HUDEP-2 (cell line): ENCODE results near the gene ECHS1.
"Not testable (repeated sequence)": the region's sequence is repeated elsewhere in the genome, so short reads cannot be mapped to it uniquely, and the experiment has no call there.

Source experiments
- DNase-seq, 76 experiments: peaks; one replicate each; lab custom pipeline; 2025; ENCODE audit not compliant: unreplicated experiment in 76 of 76; lab: John Stamatoyannopoulos, UW

The ECHS1 gene

GRCh38 chr10:133400624-133401424, 27.7 kb upstream of the ECHS1 start:
- no peak for DNase-seq

GRCh38 chr10:133399123-133399601, 26.0 kb upstream of the ECHS1 start:
- DNase-seq: no peak

GRCh38 chr10:133397938-133398337, 24.8 kb upstream of the ECHS1 start:
- DNase-seq: no peak

- no peak for DNase-seq
Measured at GRCh38 chr10:133396035-133396624, 23.0 kb upstream of the ECHS1 start.

- peak in 1 of 76 experiments; percentile 20 for DNase-seq
Measured at GRCh38 chr10:133394801-133395221, 21.7 kb upstream of the ECHS1 start.

- DNase-seq: peak in 75 of 76 experiments; percentile 4 to 97 (median 90)
Measured at GRCh38 chr10:133394064-133394663, 21.0 kb upstream of the ECHS1 start, which contains the start of gene MTG1. Gene MTG1 (plus strand): TSS chr10:133394157. CDS start chr10:133394221, 64 bp downstream.

- no peak for DNase-seq
Measured at GRCh38 chr10:133393401-133394063, 20.4 kb upstream of the ECHS1 start.

GRCh38 chr10:133391761-133392518, 18.8 kb upstream of the ECHS1 start:
- no peak for DNase-seq

- no peak for DNase-seq
Measured at GRCh38 chr10:133391249-133391635, 18.1 kb upstream of the ECHS1 start.

GRCh38 chr10:133390597-133391248, 17.6 kb upstream of the ECHS1 start:
- DNase-seq: no peak

- DNase-seq: peak in 4 of 76 experiments; percentile 13 to 22 (median 16)
Measured at GRCh38 chr10:133388973-133389818, 16.0 kb upstream of the ECHS1 start.

- peak in 12 of 76 experiments; percentile 10 to 43 (median 30) for DNase-seq
Measured at GRCh38 chr10:133388236-133388972, 15.2 kb upstream of the ECHS1 start.

GRCh38 chr10:133386951-133387350, 13.8 kb upstream of the ECHS1 start:
- DNase-seq: not testable (repeated sequence)

- DNase-seq: no peak
Measured at GRCh38 chr10:133385214-133385613, 12.1 kb upstream of the ECHS1 start.

GRCh38 chr10:133384071-133384470, 10.9 kb upstream of the ECHS1 start:
- no peak for DNase-seq

GRCh38 chr10:133383551-133383950, 10.4 kb upstream of the ECHS1 start:
- DNase-seq: no peak

GRCh38 chr10:133381036-133381435, 7.9 kb upstream of the ECHS1 start:
- DNase-seq: no peak
